Natural killer cell (primary cell): Measurements from ENCODE around the gene TINAG. TPM values are rescaled to one million over a fixed set of nuclear protein-coding genes. Genes with fewer than 3 reads are reported as not detected.

ENCODE experiments used
- ATAC-seq, 3 donors: fragments of 150-1000 bp in 2 of 3; fragments of 200-7000 bp in 1 of 3; cut with Tn5 transposase; 1 replicate in 1 of 3; 2 replicates in 2 of 3; pipeline ENCODE4 v1.10.0; 2021; ENCODE audit warnings: mild to moderate bottlenecking in 2 of 3, moderate library complexity in 2 of 3
- DNase-seq, 2 donors: peaks; one replicate each; pipeline versions ENCODE4 v3.0.0 to v3.0.0-alpha.2; 2013 to 2021; ENCODE audit warnings: mixed read lengths in 1 of 2
- H3K27ac ChIP-seq: one replicate; pipeline ENCODE4 v1.5.1; 2013; ENCODE audit warnings: mild to moderate bottlenecking, low read length
- H3K27me3 ChIP-seq: one replicate; pipeline ENCODE4 v1.6.1; 2013; ENCODE audit warnings: low read length; ENCODE audit not compliant: control insufficient read depth, insufficient read depth
- H3K36me3 ChIP-seq: one replicate; pipeline ENCODE4 v1.6.1; 2013; ENCODE audit warnings: low read length; ENCODE audit not compliant: control insufficient read depth, insufficient read depth
- H3K4me1 ChIP-seq: one replicate; pipeline ENCODE4 v1.6.1; 2013; ENCODE audit warnings: low read length; ENCODE audit not compliant: control insufficient read depth, insufficient read depth
- H3K4me3 ChIP-seq: one replicate; pipeline ENCODE4 v1.5.1; 2013; ENCODE audit warnings: low read length
- H3K9me3 ChIP-seq: one replicate; pipeline ENCODE4 v1.6.1; 2013; ENCODE audit warnings: low read length; ENCODE audit not compliant: control insufficient read depth, insufficient read depth
- H3K27ac Mint-ChIP-seq, 2 donors: one replicate each; pipeline ENCODE4 v1.8.0; 2022; ENCODE audit warnings: mild to moderate bottlenecking in 2 of 2, mixed read lengths in 2 of 2, moderate library complexity in 1 of 2
- H3K27me3 Mint-ChIP-seq, 2 donors: one replicate each; pipeline ENCODE4 v1.8.0; 2022; ENCODE audit warnings: low read depth in 2 of 2, mixed read lengths in 2 of 2
- H3K36me3 Mint-ChIP-seq: one replicate; pipeline ENCODE4 v1.8.0; 2022; ENCODE audit warnings: mixed read lengths
- H3K4me1 Mint-ChIP-seq, 2 donors: one replicate each; pipeline ENCODE4 v1.8.0; 2022; ENCODE audit warnings: mixed read lengths in 2 of 2
- H3K4me3 Mint-ChIP-seq: one replicate; pipeline ENCODE4 v1.8.0; 2022; ENCODE audit warnings: mild to moderate bottlenecking, moderate library complexity, mixed read lengths
- H3K9me3 Mint-ChIP-seq, 2 donors: one replicate each; pipeline ENCODE4 v1.8.0; 2022; ENCODE audit warnings: mixed read lengths in 2 of 2
- WGBS: methylation state at CpG from one replicate; pipeline ENCODE4 v1.1.7; 2013; ENCODE audit warnings: missing lambda C conversion rate; ENCODE audit not compliant: insufficient coverage; 5-methylcytosine and 5-hydroxymethylcytosine counted together
- intact Hi-C: fragments of 100-400 bp; cut with micrococcal nuclease; formaldehyde crosslinking; loops from one replicate; pipeline ENCODE4 v1.14.2; 2022
- total RNA-seq, 4 donors: library from RNA; stranded (reverse); fragments of 120-200 nt in 1 of 4; gene quantifications; one replicate each; pipeline versions ENCODE4 v1.2.3 to v1.2.4, GENCODE V29; 2013 to 2022
- TF ChIP-seq, protein P1 (sequence below): fragments of 200-600 bp; IDR thresholded peaks from one replicate; pipeline ENCODE4 v1.8.0; 2022; ENCODE audit warnings: antibody characterized with exemption

TINAG gene
- total RNA-seq, 3 donors from 2014 or later (not counting 1 experiment from before 2014, with no cell fraction given) = not detected

DNA sequence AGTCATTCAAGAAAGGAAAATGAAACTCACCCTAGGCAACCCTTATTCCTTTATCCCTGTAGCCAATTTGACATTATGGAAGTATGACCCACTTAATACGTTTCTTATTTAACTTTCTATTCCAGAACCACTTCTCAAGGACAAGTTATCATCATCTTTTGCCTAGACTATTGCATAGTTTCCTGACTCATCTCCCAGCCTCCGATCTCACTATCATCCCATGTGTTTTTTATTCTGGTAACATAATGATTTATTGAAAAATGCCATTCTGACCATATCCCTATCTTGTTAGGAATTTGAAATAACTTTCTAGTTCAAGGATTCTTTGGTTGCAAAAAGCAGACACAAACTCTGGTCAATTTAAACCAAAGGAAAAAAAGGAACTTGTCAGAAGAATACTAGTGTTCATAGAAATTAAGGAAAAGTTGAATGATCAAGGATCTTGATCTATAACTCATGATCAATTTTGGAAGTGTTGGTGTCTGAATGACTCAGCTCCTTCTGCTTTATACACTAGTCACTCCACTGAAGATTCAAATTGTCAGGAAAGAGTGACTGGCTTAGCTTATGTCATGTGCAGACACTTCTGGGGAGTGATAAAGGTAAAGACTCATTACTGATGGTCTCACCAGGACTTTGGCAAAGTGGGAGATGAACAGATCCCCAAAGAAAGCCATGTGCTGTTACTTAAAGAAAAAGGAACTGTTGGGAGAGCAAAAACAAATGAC lies 8.5 kb upstream of the TINAG start:
- Histone ChIP-seq H3K27ac (no peak overlapping the region), H3K9me3 (no peaks in the 10 kb centered on the region), H3K4me1 (no peaks in the 10 kb centered on the region), H3K36me3 (no peaks in the 10 kb centered on the region), H3K4me3 (no peak overlapping the region), H3K27me3 (no peaks in the 10 kb centered on the region)
- peaks cover 4 to 5% of the 10 kb centered on the region in 2 donors for H3K9me3 Mint-ChIP-seq
- DNase-seq (no peak), ATAC-seq (no peak)
- 82% methylated on average over 1 of the region's 2 CpGs for WGBS
- intact Hi-C loops = no loop called here
- no peaks in the 10 kb centered on the region for H3K27me3 Mint-ChIP-seq
- TF ChIP-seq, protein P1, sequence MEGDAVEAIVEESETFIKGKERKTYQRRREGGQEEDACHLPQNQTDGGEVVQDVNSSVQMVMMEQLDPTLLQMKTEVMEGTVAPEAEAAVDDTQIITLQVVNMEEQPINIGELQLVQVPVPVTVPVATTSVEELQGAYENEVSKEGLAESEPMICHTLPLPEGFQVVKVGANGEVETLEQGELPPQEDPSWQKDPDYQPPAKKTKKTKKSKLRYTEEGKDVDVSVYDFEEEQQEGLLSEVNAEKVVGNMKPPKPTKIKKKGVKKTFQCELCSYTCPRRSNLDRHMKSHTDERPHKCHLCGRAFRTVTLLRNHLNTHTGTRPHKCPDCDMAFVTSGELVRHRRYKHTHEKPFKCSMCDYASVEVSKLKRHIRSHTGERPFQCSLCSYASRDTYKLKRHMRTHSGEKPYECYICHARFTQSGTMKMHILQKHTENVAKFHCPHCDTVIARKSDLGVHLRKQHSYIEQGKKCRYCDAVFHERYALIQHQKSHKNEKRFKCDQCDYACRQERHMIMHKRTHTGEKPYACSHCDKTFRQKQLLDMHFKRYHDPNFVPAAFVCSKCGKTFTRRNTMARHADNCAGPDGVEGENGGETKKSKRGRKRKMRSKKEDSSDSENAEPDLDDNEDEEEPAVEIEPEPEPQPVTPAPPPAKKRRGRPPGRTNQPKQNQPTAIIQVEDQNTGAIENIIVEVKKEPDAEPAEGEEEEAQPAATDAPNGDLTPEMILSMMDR = no peak
- H3K4me3 Mint-ChIP-seq = no peak overlapping the region
- H3K36me3 Mint-ChIP-seq = no peaks in the 10 kb centered on the region
- no peak overlapping the region for H3K27ac Mint-ChIP-seq
- no peaks in the 10 kb centered on the region for H3K4me1 Mint-ChIP-seq

DNA sequence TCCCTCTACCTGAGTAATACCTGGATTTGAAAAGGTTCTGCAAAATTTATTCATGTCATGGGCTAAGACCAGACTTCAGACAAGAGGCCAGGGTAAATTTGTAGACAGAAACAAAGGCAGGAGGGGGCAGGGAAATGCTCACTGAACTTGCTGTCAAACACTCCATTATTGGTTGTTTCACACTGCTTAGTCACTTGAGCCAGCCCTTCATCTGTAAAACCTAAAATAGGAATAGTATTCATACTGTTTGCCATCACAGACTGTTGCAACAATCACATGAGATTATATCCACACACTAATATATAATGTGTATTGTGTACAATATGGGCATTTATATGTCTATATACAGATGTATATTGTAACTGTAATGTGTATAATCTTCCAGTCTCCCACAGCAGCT lies 6.5 kb upstream of the TINAG start:
- Histone ChIP-seq H3K9me3 (no peaks in the 10 kb centered on the region), H3K27me3 (no peaks in the 10 kb centered on the region), H3K4me3 (no peak overlapping the region), H3K4me1 (no peaks in the 10 kb centered on the region), H3K27ac (no peak overlapping the region), H3K36me3 (no peaks in the 10 kb centered on the region)
- intact Hi-C loops = no loop called here
- H3K4me1 Mint-ChIP-seq = no peaks in the 10 kb centered on the region
- ATAC-seq (no peak), DNase-seq (no peak)
- H3K27ac Mint-ChIP-seq = no peak overlapping the region
- no peaks in the 10 kb centered on the region for H3K36me3 Mint-ChIP-seq
- H3K4me3 Mint-ChIP-seq = no peak overlapping the region
- TF ChIP-seq, protein P1 = no peak
- peaks cover 2 to 5% of the 10 kb centered on the region in 2 donors for H3K9me3 Mint-ChIP-seq
- H3K27me3 Mint-ChIP-seq = no peaks in the 10 kb centered on the region

DNA sequence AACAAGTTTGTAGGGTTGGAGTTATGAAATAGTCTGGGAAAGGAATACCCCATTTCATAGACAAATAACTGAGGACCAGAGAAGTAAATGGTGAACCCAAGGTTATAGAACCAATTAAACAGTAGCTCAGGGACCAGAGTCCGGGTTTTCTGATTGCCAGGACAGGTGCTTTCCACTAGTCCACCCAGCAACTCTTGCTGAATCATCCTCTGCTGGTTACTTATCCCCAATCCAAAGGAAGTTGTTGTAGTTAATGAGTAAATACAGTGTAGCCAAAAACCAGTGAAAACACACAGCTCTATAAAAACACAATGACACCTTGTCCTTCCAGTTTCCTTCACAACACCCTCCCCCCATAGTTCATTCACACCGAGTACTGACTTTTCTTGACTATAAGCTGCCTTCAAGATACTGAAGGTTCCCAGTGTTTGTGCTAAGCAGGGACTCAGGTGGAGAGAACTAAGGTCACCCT lies 766 bp upstream of the TINAG start:
- no peak overlapping the region for H3K27ac ChIP-seq
- H3K4me1 ChIP-seq = no peaks in the 10 kb centered on the region
- no peaks in the 10 kb centered on the region for H3K27me3 Mint-ChIP-seq
- H3K9me3 ChIP-seq = no peaks in the 10 kb centered on the region
- H3K4me1 Mint-ChIP-seq = no peaks in the 10 kb centered on the region
- 88% methylated on average over 2 of the region's 2 CpGs for WGBS
- H3K27me3 ChIP-seq = no peaks in the 10 kb centered on the region
- ATAC-seq (no peak), DNase-seq (no peak)
- no peaks in the 10 kb centered on the region for H3K36me3 ChIP-seq
- H3K4me3 ChIP-seq = no peak overlapping the region
- no peak overlapping the region for H3K4me3 Mint-ChIP-seq
- H3K9me3 Mint-ChIP-seq = peaks cover 11 to 12% of the 10 kb centered on the region in 2 donors
- intact Hi-C loops = no loop called here
- TF ChIP-seq, protein P1 = no peak
- no peaks in the 10 kb centered on the region for H3K36me3 Mint-ChIP-seq
- H3K27ac Mint-ChIP-seq = no peak overlapping the region

DNA sequence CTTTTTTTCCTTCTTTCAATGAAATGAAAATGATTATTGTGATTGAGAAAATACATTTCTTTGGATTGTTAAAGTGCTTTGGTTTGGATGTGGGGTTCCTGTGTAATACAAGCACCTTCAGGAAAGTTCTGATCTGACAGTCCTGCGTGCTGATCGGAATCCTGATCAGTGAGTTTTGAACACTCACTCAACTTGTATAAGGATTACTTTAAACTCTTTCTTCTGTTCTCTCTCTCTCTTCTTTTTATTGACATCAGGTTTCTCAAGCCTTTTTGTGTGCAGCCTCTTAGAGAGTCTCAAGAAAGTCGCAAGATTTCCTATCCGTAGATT lies 710 bp downstream of the TINAG start:
- H3K27me3 Mint-ChIP-seq = no peaks in the 10 kb centered on the region
- H3K27ac ChIP-seq = no peak overlapping the region
- no peaks in the 10 kb centered on the region for H3K36me3 Mint-ChIP-seq
- H3K9me3 ChIP-seq = no peaks in the 10 kb centered on the region
- H3K4me3 ChIP-seq = no peak overlapping the region
- no peaks in the 10 kb centered on the region for H3K36me3 ChIP-seq
- 96% methylated on average over 4 of the region's 4 CpGs for WGBS
- TF ChIP-seq, protein P1 = no peak
- H3K27me3 ChIP-seq = no peaks in the 10 kb centered on the region
- DNase-seq (no peak), ATAC-seq (no peak)
- H3K4me1 Mint-ChIP-seq = no peaks in the 10 kb centered on the region
- intact Hi-C loops = no loop called here
- no peak overlapping the region for H3K27ac Mint-ChIP-seq
- no peaks in the 10 kb centered on the region for H3K4me1 ChIP-seq
- no peak overlapping the region for H3K4me3 Mint-ChIP-seq
- H3K9me3 Mint-ChIP-seq = peaks cover 11 to 12% of the 10 kb centered on the region in 2 donors
